H1 (cell line): ENCODE data around the gene TRMT6. TPM values are rescaled to one million over a fixed set of nuclear protein-coding genes. Genes with fewer than 3 reads are reported as not detected.

Source experiments
- SIX5 ChIP-seq: IDR thresholded peaks from 2 replicates; pipeline ENCODE4 v1.6.1; 2011; ENCODE audit warnings: mild to moderate bottlenecking, low read depth, low read length
- polyA plus RNA-seq, 7 experiments: library from polyadenylated mRNA; depleted of rRNA in 3 of 7; stranded (reverse) in 5 of 7; unstranded in 2 of 7; fragments of >200 nt in 5 of 7; fragments of 200-250 nt in 2 of 7; gene quantifications; 1 replicate in 5 of 7; 2 replicates in 1 of 7; 4 replicates in 1 of 7; pipeline versions ENCODE4 v1.2.1 to v1.2.3, GENCODE V29; 2011 to 2013; ENCODE audit warnings: missing spikeins in 2 of 7, mixed read lengths in 2 of 7
- total RNA-seq: library from RNA; stranded (reverse); fragmentation: NEBNext Ultra II Directional; extraction: Animal tissue kit (Norgen Biotek cat#: 25700); gene quantifications from 2 replicates; pipeline ENCODE4 v1.2.1, GENCODE V29; 2021
- TF ChIP-seq, protein P1 (sequence below): fragments of 300-600 bp; sonication (generic); IDR thresholded peaks from 2 replicates; pipeline ENCODE4 v1.7.1; 2012; ENCODE audit warnings: low read length, moderate library complexity, mild to moderate bottlenecking, inconsistent platforms; ENCODE audit not compliant: insufficient replicate concordance

Gene TRMT6
- total and polyA plus RNA-seq, 2 of the 8 experiments (the other 6 are each of a cell fraction or from before 2014, with no cell fraction given): 6.9 to 23.3 TPM

DNA sequence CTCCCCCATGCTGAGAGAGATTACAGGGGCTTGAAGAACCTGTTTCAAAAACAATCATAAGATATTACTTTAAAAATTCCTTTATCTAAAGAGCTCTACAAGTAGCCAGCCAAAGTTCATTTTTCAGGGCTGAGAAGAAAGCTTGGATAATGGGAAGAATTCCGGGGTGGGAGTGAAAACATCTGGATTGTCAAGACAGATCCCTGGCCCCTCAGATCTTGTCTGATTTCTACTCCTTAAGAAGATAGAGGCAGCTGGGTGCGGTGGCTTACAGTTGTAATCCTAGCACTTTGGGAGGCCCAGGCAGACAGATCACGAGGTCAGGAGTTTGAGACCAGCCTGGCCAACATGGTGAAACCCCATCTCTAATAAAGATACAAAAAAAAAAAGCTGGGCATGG lies 24.8 kb downstream of the TRMT6 start (continued):
- TF ChIP-seq, protein P1, sequence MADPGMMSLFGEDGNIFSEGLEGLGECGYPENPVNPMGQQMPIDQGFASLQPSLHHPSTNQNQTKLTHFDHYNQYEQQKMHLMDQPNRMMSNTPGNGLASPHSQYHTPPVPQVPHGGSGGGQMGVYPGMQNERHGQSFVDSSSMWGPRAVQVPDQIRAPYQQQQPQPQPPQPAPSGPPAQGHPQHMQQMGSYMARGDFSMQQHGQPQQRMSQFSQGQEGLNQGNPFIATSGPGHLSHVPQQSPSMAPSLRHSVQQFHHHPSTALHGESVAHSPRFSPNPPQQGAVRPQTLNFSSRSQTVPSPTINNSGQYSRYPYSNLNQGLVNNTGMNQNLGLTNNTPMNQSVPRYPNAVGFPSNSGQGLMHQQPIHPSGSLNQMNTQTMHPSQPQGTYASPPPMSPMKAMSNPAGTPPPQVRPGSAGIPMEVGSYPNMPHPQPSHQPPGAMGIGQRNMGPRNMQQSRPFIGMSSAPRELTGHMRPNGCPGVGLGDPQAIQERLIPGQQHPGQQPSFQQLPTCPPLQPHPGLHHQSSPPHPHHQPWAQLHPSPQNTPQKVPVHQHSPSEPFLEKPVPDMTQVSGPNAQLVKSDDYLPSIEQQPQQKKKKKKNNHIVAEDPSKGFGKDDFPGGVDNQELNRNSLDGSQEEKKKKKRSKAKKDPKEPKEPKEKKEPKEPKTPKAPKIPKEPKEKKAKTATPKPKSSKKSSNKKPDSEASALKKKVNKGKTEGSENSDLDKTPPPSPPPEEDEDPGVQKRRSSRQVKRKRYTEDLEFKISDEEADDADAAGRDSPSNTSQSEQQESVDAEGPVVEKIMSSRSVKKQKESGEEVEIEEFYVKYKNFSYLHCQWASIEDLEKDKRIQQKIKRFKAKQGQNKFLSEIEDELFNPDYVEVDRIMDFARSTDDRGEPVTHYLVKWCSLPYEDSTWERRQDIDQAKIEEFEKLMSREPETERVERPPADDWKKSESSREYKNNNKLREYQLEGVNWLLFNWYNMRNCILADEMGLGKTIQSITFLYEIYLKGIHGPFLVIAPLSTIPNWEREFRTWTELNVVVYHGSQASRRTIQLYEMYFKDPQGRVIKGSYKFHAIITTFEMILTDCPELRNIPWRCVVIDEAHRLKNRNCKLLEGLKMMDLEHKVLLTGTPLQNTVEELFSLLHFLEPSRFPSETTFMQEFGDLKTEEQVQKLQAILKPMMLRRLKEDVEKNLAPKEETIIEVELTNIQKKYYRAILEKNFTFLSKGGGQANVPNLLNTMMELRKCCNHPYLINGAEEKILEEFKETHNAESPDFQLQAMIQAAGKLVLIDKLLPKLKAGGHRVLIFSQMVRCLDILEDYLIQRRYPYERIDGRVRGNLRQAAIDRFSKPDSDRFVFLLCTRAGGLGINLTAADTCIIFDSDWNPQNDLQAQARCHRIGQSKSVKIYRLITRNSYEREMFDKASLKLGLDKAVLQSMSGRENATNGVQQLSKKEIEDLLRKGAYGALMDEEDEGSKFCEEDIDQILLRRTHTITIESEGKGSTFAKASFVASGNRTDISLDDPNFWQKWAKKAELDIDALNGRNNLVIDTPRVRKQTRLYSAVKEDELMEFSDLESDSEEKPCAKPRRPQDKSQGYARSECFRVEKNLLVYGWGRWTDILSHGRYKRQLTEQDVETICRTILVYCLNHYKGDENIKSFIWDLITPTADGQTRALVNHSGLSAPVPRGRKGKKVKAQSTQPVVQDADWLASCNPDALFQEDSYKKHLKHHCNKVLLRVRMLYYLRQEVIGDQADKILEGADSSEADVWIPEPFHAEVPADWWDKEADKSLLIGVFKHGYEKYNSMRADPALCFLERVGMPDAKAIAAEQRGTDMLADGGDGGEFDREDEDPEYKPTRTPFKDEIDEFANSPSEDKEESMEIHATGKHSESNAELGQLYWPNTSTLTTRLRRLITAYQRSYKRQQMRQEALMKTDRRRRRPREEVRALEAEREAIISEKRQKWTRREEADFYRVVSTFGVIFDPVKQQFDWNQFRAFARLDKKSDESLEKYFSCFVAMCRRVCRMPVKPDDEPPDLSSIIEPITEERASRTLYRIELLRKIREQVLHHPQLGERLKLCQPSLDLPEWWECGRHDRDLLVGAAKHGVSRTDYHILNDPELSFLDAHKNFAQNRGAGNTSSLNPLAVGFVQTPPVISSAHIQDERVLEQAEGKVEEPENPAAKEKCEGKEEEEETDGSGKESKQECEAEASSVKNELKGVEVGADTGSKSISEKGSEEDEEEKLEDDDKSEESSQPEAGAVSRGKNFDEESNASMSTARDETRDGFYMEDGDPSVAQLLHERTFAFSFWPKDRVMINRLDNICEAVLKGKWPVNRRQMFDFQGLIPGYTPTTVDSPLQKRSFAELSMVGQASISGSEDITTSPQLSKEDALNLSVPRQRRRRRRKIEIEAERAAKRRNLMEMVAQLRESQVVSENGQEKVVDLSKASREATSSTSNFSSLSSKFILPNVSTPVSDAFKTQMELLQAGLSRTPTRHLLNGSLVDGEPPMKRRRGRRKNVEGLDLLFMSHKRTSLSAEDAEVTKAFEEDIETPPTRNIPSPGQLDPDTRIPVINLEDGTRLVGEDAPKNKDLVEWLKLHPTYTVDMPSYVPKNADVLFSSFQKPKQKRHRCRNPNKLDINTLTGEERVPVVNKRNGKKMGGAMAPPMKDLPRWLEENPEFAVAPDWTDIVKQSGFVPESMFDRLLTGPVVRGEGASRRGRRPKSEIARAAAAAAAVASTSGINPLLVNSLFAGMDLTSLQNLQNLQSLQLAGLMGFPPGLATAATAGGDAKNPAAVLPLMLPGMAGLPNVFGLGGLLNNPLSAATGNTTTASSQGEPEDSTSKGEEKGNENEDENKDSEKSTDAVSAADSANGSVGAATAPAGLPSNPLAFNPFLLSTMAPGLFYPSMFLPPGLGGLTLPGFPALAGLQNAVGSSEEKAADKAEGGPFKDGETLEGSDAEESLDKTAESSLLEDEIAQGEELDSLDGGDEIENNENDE: no peak
- no peak for TF ChIP-seq SIX5
